AG04450 (cell line): ENCODE data around the gene ACE. TPM values are rescaled to one million over a fixed set of nuclear protein-coding genes. Genes with fewer than 3 reads are reported as not detected.

Source experiments
- CTCF ChIA-PET: fragments of 300-600, 350-600 bp; formaldehyde crosslinking; extraction: SDS; loops from one replicate; lab custom pipeline; 2022; ENCODE audit warnings: antibody characterized with exemption, inconsistent platforms; lab: Charles Lee
- POLR2A ChIA-PET: fragments of 350-600 bp; formaldehyde crosslinking; extraction: SDS; loops from one replicate; lab custom pipeline; 2021; ENCODE audit warnings: antibody characterized with exemption, inconsistent platforms; lab: Yijun Ruan, JAX
- DNase-seq: peaks from one replicate; pipeline ENCODE4 v3.0.0-alpha.2; 2011; ENCODE audit warnings: low read depth, low spot score
- H3K27ac ChIP-seq: one replicate; pipeline ENCODE4 v1.5.1; 2012; ENCODE audit warnings: low read depth, low read length, control low read depth
- H3K27me3 ChIP-seq: one replicate; pipeline ENCODE4 v1.6.0; 2012; ENCODE audit warnings: low read length; ENCODE audit not compliant: control insufficient read depth, insufficient read depth
- H3K4me3 ChIP-seq: 2 replicates; pipeline ENCODE4 v1.5.1; 2011; ENCODE audit warnings: mild to moderate bottlenecking, low read depth, low read length, control low read depth
- H3K9me3 ChIP-seq: 2 replicates; pipeline ENCODE4 v1.5.1; 2012; ENCODE audit warnings: low read length; ENCODE audit not compliant: control insufficient read depth, insufficient read depth
- polyA plus RNA-seq: library from polyadenylated mRNA; depleted of rRNA; stranded (reverse); fragments of >200 nt; gene quantifications from 2 replicates; pipeline ENCODE4 v1.2.3, GENCODE V29; 2011
- TF ChIP-seq, protein P1 (sequence below): IDR thresholded peaks from 2 replicates; pipeline ENCODE4 v1.5.1; 2011; ENCODE audit warnings: low read depth, low read length, control low read depth, inconsistent platforms

The ACE gene
- polyA plus RNA-seq, 1 experiment = 0.99 TPM

DNA sequence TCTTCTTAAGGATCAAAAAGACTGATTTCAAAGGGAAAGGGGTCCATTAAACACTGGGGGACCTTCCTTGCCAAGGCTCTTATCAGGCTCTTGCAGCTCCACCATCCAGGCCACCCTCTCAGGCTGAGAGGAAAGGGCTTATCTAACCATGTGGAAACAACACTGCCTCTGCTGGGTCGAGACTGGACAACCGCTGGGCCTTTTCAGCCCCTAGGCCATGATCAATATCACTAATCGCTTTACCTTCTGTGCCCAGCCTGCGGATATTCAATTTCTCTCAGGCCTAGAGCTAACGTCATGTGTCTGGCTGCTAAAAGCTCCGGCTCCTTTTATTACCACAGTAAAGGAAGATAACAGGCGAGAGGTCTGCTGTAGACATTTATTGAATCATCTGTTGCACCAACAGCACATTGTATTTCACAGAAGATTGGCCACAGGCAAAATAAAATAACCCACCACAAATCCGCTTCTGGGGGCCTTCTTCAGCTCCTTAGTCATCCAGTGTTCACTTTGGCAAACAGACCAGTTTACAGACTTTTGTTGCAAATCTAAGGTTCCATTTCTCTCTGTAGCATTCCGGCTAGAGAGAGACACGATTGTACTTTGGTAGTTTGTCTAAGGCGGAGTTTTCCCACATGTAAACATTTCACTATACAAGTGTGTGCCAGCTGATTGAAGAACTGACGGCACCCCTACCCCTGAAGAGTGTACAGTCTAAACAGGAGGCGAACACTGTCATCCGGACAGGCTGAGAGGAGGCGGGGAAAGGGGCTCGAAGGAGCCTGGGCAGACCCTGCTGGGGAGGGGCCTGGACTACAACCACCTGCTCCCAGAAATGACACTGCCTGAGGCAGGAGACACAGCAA is 44.7 kb upstream of the ACE start:
- H3K9me3 ChIP-seq = peaks cover 10% of the 10 kb centered on the region; the same call in 1 of the 2 replicates
- POLR2A ChIA-PET = no interaction called here
- H3K27me3 ChIP-seq = no peaks in the 10 kb centered on the region
- CTCF ChIA-PET = interaction anchor here (1.2 to 9.8 kb wide), 3 partner anchors 11 to 176 kb away, joined by 3 to 296 read pairs (median 4); no protein-coding TSS in a partner anchor
- no peak overlapping the region for H3K4me3 ChIP-seq
- DNase-seq = no peak
- peak overlapping the region; percentile 95 for H3K27ac ChIP-seq
- TF ChIP-seq, protein P1, sequence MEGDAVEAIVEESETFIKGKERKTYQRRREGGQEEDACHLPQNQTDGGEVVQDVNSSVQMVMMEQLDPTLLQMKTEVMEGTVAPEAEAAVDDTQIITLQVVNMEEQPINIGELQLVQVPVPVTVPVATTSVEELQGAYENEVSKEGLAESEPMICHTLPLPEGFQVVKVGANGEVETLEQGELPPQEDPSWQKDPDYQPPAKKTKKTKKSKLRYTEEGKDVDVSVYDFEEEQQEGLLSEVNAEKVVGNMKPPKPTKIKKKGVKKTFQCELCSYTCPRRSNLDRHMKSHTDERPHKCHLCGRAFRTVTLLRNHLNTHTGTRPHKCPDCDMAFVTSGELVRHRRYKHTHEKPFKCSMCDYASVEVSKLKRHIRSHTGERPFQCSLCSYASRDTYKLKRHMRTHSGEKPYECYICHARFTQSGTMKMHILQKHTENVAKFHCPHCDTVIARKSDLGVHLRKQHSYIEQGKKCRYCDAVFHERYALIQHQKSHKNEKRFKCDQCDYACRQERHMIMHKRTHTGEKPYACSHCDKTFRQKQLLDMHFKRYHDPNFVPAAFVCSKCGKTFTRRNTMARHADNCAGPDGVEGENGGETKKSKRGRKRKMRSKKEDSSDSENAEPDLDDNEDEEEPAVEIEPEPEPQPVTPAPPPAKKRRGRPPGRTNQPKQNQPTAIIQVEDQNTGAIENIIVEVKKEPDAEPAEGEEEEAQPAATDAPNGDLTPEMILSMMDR = no peak

DNA sequence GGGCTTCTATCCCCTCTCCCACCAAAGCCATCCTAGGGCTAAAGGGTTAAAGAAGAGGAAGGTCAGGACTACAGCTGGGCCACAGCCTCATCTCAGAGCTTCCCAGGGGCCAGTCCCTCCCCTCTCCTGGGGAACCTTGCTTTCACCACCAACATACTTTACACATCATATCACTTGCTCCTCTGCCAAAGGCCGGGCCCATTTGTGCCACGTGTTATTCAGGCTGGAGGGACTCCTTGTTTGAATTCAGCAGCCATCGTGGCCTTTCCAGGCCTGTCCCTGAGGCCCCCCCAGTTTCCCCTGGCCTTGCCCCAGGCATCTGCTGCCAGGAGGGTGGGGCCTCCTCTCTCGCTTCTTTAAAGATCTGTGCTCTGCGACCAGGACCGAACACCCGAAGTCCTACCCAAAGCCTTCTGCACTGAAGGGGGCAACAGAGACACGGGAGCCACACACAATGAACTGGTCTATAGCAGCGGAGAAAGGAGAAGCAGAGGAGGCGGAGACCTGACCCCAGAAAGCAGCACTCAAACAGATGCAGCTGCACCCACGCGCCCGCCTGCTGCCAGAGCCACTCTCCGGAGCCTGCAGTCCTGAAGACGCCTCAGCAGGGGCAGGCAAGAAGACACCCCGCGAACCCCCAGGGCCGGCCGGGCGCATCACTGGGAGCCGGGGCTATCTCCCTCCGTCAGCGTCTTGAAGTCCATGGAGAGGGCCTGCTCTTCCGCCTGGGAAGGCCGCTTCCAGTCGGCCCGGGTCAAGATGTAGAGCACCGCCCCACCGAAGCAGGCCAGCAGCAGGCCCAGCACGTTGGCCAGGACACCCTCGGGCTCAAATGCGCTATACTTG is 42.9 kb upstream of the ACE start:
- peak; percentile 82 for DNase-seq
- Histone ChIP-seq H3K4me3 (no peak overlapping the region), H3K27ac (peak overlapping the region; percentile 95), H3K27me3 (no peaks in the 10 kb centered on the region), H3K9me3 (peaks cover 10% of the 10 kb centered on the region; the same call in 1 of the 2 replicates)
- ChIA-PET POLR2A (interaction anchor here (0.6 kb wide), 3 partner anchors 28 to 230 kb away, joined by 3 to 7 read pairs (median 4); no protein-coding TSS in a partner anchor), CTCF (interaction anchor here (1.8 kb wide), 1 partner anchor 178 kb away, joined by 5 read pairs; no protein-coding TSS in a partner anchor)
- TF ChIP-seq, protein P1 = no peak

DNA sequence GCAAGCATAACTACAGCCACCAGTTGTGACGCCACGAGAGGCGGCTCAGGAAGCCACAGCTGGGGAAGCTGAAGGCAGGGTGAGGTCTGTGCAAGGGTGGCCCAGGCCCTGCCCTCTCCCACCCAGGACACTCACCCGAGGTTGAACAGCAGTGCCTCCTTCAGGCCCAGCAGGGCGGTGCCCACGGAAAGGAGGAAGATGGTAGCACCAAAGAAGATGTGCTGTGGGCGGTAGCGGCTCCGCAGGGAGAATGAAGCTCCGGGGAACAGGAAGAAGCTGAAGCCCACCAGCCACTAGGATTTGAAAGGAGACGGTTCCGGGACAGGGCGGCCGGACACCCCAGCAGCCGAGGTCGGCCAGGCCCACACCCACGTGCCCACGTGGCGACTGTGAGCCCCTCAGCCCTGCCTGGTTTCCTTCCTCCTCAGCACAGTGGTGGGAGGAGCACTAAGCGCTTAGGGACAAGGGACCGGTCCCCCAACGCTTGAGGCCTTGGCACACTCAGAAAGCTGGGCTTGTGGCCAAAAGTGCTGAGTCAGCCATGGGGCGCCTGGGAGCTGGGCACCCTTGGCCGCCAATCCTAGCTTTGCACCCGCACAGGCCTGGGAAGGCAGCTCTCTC is 41.8 kb upstream of the ACE start:
- Histone ChIP-seq H3K27ac (no peak overlapping the region), H3K9me3 (peaks cover 10% of the 10 kb centered on the region; the same call in 1 of the 2 replicates), H3K4me3 (no peak overlapping the region), H3K27me3 (no peaks in the 10 kb centered on the region)
- TF ChIP-seq, protein P1 = 0 out of 2 replicates have a peak, but pooled peaks have one; percentile 4
- ChIA-PET CTCF (interaction anchor here (0.6 to 3.6 kb wide), 6 partner anchors 10 to 343 kb away, joined by 3 to 14 read pairs (median 4); no protein-coding TSS in a partner anchor), POLR2A (interaction anchor here (0.6 to 1.1 kb wide), 4 partner anchors 16 to 266 kb away, joined by 3 to 4 read pairs (median 4); partner anchors contain the start of gene MAP3K3)
- DNase-seq = no peak

DNA sequence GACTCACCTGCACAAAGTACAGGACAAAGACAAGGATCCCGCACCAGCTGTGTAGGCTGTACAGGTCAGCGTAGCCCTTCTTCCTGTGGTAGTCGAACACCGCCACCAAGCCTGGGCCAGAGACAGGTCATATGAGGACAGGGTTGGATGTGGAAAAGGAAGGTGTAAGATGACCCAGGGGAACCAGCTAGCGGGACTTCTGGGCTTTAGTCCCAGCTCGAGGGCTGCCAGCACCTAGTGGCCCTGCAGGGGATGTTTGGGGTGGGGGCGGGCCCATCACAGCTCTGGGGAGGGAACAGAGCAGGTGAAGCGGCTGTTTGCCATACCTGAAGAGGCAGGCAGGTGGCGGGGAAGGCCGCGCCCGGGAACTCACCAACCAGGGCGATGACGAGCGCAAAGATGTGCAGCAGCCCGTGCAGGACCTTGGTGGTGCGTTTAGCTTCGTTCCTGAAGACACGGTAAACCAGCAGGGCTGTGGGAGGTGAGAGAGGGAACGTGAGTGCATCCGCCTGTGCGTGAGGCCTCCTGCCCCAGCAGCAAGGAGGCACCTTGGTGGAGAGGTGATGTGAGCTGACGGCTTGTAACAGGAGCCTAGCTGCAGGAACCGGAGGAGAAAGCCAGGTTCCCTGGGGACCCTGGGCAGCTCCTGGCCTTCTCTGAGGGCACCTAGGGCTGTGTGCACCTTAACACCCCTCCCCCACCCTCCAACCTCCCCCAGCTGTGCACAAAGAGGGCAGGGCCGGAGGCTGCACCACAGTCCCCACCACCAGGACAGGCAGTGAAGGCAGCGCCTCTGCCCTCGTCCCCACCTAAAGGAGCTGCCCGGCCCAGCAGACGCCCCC is 41.0 kb upstream of the ACE start:
- H3K27ac ChIP-seq = no peak overlapping the region
- H3K4me3 ChIP-seq = no peak overlapping the region
- CTCF ChIA-PET = interaction anchor here (0.7 to 3.6 kb wide), 4 partner anchors 10 to 177 kb away, joined by 3 to 14 read pairs (median 6); no protein-coding TSS in a partner anchor
- peaks cover 10% of the 10 kb centered on the region; the same call in 1 of the 2 replicates for H3K9me3 ChIP-seq
- no peak for DNase-seq
- POLR2A ChIA-PET = interaction anchor here (0.6 to 1.1 kb wide), 2 partner anchors 101 to 186 kb away, joined by 3 to 9 read pairs; partner anchors contain the start of gene MAP3K3
- H3K27me3 ChIP-seq = no peaks in the 10 kb centered on the region
- TF ChIP-seq, protein P1 = no peak
